ENCODE measurements around the gene CFH.
A peak's percentile ranks its signal among the peaks of the same experiment; 100 is the strongest.
"Not testable (repeated sequence)": the region's sequence is repeated elsewhere in the genome, so short reads cannot be mapped to it uniquely, and the experiment has no call there.

Gene CFH

DNA sequence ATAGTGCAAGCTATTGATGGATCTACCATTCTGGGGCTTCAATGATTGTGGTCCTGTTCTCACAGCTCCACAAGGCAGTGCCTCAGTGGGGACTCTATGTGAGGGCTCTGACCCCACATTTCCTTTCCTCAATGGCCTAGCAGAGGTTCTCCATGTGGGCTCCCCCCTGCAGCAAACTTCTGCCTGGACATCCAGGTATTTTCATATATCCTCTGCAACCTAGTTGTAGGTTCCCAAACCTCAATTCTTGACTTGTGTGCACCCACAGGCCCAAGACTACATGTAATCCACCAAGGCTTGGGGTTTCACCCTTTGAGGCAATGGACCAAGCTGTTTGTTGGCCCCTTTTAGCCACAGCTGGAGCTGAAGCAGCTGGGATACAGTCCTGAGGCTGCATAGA, 86.9 kb downstream of the CFH start:
- H2AFZ ChIP-seq (ENCODE audit: low read length, unreplicated experiment), result no peak overlapping the region
- peaks cover 34% of the 10 kb centered on the region for H3K36me3 ChIP-seq (ENCODE audit: insufficient read depth, low read length)
- no peaks in the 10 kb centered on the region for H3K79me2 ChIP-seq (ENCODE audit: control insufficient read depth, insufficient read depth, low read length, unreplicated experiment)
- H3K27me3 ChIP-seq (ENCODE audit: insufficient read depth, low read length), result no peaks in the 10 kb centered on the region
- H3K4me1 ChIP-seq (ENCODE audit: control insufficient read depth, insufficient read depth, low read length, unreplicated experiment), result no peaks in the 10 kb centered on the region
- H3K27ac ChIP-seq (ENCODE audit: low read depth, low read length), result no peak overlapping the region
- no peak overlapping the region for H3K4me3 ChIP-seq (ENCODE audit: low read depth, low read length)

- not testable (repeated sequence) for H3K27me3 ChIP-seq (ENCODE audit: insufficient read depth, low read length); H3K4me3 ChIP-seq (ENCODE audit: low read depth, low read length); H3K4me1 ChIP-seq (ENCODE audit: control insufficient read depth, insufficient read depth, low read length, unreplicated experiment); H3K79me2 ChIP-seq (ENCODE audit: control insufficient read depth, insufficient read depth, low read length, unreplicated experiment); H2AFZ ChIP-seq (ENCODE audit: low read length, unreplicated experiment); H3K27ac ChIP-seq (ENCODE audit: low read depth, low read length)
- peaks cover 20% of the 10 kb centered on the region for H3K36me3 ChIP-seq (ENCODE audit: insufficient read depth, low read length)
Measured at GRCh38 chr1:196743244-196743643, 91.4 kb downstream of the CFH start.

GRCh38 chr1:196765019-196765740, 113.3 kb downstream of the CFH start:
- H3K4me3 ChIP-seq (ENCODE audit: low read depth, low read length); H3K79me2 ChIP-seq (ENCODE audit: control insufficient read depth, insufficient read depth, low read length, unreplicated experiment); H2AFZ ChIP-seq (ENCODE audit: low read length, unreplicated experiment); H3K36me3 ChIP-seq (ENCODE audit: insufficient read depth, low read length); H3K4me1 ChIP-seq (ENCODE audit: control insufficient read depth, insufficient read depth, low read length, unreplicated experiment); H3K27ac ChIP-seq (ENCODE audit: low read depth, low read length); H3K27me3 ChIP-seq (ENCODE audit: insufficient read depth, low read length): not testable (repeated sequence)

GRCh38 chr1:196769823-196770222, 118.0 kb downstream of the CFH start:
- not testable (repeated sequence) for H3K27ac ChIP-seq (ENCODE audit: low read depth, low read length); H3K27me3 ChIP-seq (ENCODE audit: insufficient read depth, low read length); H3K79me2 ChIP-seq (ENCODE audit: control insufficient read depth, insufficient read depth, low read length, unreplicated experiment); H3K36me3 ChIP-seq (ENCODE audit: insufficient read depth, low read length); H2AFZ ChIP-seq (ENCODE audit: low read length, unreplicated experiment); H3K4me3 ChIP-seq (ENCODE audit: low read depth, low read length); H3K4me1 ChIP-seq (ENCODE audit: control insufficient read depth, insufficient read depth, low read length, unreplicated experiment)

- no peak overlapping the region for H2AFZ ChIP-seq (ENCODE audit: low read length, unreplicated experiment)
- H3K27ac ChIP-seq (ENCODE audit: low read depth, low read length), result no peak overlapping the region
- H3K27me3 ChIP-seq (ENCODE audit: insufficient read depth, low read length), result no peaks in the 10 kb centered on the region
- no peaks in the 10 kb centered on the region for H3K36me3 ChIP-seq (ENCODE audit: insufficient read depth, low read length)
- no peaks in the 10 kb centered on the region for H3K79me2 ChIP-seq (ENCODE audit: control insufficient read depth, insufficient read depth, low read length, unreplicated experiment)
- H3K4me3 ChIP-seq (ENCODE audit: low read depth, low read length), result no peak overlapping the region
- H3K4me1 ChIP-seq (ENCODE audit: control insufficient read depth, insufficient read depth, low read length, unreplicated experiment), result no peaks in the 10 kb centered on the region
Measured at GRCh38 chr1:196773713-196774112, 121.9 kb downstream of the CFH start.

GRCh38 chr1:196774175-196774574, 122.3 kb downstream of the CFH start:
- peak overlapping the region; percentile 7 for H2AFZ ChIP-seq (ENCODE audit: low read length, unreplicated experiment)
- no peak overlapping the region for H3K4me3 ChIP-seq (ENCODE audit: low read depth, low read length)
- H3K36me3 ChIP-seq (ENCODE audit: insufficient read depth, low read length), result no peaks in the 10 kb centered on the region
- no peaks in the 10 kb centered on the region for H3K79me2 ChIP-seq (ENCODE audit: control insufficient read depth, insufficient read depth, low read length, unreplicated experiment)
- H3K27me3 ChIP-seq (ENCODE audit: insufficient read depth, low read length), result no peaks in the 10 kb centered on the region
- no peak overlapping the region for H3K27ac ChIP-seq (ENCODE audit: low read depth, low read length)
- no peaks in the 10 kb centered on the region for H3K4me1 ChIP-seq (ENCODE audit: control insufficient read depth, insufficient read depth, low read length, unreplicated experiment)

DNA sequence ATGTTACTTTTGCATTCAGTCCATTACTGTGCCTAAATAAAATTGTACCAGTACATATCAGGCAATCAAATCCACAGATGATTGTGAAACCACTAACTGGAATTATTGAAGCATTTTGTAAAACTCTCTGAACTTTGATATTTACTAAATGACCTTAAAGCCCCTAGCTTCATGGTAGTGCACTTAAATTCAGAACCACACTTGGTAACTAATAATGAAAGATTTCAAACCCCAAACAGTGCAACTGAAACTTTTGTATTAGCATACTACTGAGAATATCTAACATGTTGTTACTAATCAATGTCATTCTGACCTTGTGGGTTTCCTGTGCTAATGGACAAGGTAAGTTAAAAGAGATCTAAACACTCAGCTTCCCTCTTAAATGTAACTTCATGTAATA, 122.8 kb downstream of the CFH start, which contains the start of gene CFHR3:
Gene CFHR3 (plus strand): TSS at position 238 of the 400 bp plus-strand sequence. CDS start 47 bp downstream, at position 285.
- Histone ChIP-seq H3K4me1 (ENCODE audit: control insufficient read depth, insufficient read depth, low read length, unreplicated experiment) (no peaks in the 10 kb centered on the region), H3K27ac (ENCODE audit: low read depth, low read length) (no peak within 1 kb of the TSS), H3K4me3 (ENCODE audit: low read depth, low read length) (no peak within 1 kb of the TSS), H3K36me3 (ENCODE audit: insufficient read depth, low read length) (no peaks in the 10 kb centered on the region), H3K27me3 (ENCODE audit: insufficient read depth, low read length) (no peaks in the 10 kb centered on the region), H2AFZ (ENCODE audit: low read length, unreplicated experiment) (peak within 1 kb of the TSS; percentile 7), H3K79me2 (ENCODE audit: control insufficient read depth, insufficient read depth, low read length, unreplicated experiment) (no peaks in the 10 kb centered on the region)

DNA sequence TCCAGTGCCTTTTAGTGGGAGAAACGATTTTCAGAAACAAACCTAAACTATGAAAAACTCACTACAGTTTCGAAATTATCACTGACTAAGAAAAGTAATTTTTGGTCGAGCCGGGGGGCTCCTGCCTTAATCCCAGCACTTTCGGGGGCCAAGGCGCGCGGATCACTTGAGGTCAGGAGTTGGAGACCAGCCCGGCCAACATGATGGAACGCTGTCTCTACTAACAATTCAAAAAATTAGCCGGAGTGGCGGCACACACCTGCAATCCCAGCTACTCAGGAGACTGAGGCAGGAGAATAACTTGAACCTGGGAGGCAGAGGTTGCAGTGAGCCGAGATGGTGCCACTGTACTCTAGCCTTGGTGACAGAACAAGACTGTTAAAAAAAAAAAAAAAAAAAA, 125.8 kb downstream of the CFH start:
- Histone ChIP-seq H3K4me1 (ENCODE audit: control insufficient read depth, insufficient read depth, low read length, unreplicated experiment) (no peaks in the 10 kb centered on the region), H3K27ac (ENCODE audit: low read depth, low read length) (no peak overlapping the region), H3K79me2 (ENCODE audit: control insufficient read depth, insufficient read depth, low read length, unreplicated experiment) (no peaks in the 10 kb centered on the region), H2AFZ (ENCODE audit: low read length, unreplicated experiment) (no peak overlapping the region), H3K4me3 (ENCODE audit: low read depth, low read length) (no peak overlapping the region), H3K36me3 (ENCODE audit: insufficient read depth, low read length) (no peaks in the 10 kb centered on the region), H3K27me3 (ENCODE audit: insufficient read depth, low read length) (no peaks in the 10 kb centered on the region)

DNA sequence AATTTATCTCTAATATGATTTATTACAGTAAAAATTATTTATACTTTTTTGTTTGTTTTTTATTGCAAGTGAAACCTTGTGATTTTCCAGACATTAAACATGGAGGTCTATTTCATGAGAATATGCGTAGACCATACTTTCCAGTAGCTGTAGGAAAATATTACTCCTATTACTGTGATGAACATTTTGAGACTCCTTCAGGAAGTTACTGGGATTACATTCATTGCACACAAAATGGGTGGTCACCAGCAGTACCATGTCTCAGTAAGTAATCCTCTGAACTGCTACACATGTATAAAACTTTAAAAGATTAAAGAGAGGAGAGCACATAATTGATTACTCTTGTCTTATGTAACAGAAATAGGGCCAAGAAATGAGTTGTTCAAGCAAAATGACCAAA, 127.2 kb downstream of the CFH start:
- Histone ChIP-seq H3K4me1 (ENCODE audit: control insufficient read depth, insufficient read depth, low read length, unreplicated experiment) (no peaks in the 10 kb centered on the region), H3K36me3 (ENCODE audit: insufficient read depth, low read length) (no peaks in the 10 kb centered on the region), H2AFZ (ENCODE audit: low read length, unreplicated experiment) (no peak overlapping the region), H3K27me3 (ENCODE audit: insufficient read depth, low read length) (no peaks in the 10 kb centered on the region), H3K27ac (ENCODE audit: low read depth, low read length) (no peak overlapping the region), H3K4me3 (ENCODE audit: low read depth, low read length) (no peak overlapping the region), H3K79me2 (ENCODE audit: control insufficient read depth, insufficient read depth, low read length, unreplicated experiment) (no peaks in the 10 kb centered on the region)

- H3K27me3 ChIP-seq (ENCODE audit: insufficient read depth, low read length); H3K4me1 ChIP-seq (ENCODE audit: control insufficient read depth, insufficient read depth, low read length, unreplicated experiment); H2AFZ ChIP-seq (ENCODE audit: low read length, unreplicated experiment): not testable (repeated sequence)
Measured at GRCh38 chr1:196791252-196791651, 139.4 kb downstream of the CFH start.

DNA sequence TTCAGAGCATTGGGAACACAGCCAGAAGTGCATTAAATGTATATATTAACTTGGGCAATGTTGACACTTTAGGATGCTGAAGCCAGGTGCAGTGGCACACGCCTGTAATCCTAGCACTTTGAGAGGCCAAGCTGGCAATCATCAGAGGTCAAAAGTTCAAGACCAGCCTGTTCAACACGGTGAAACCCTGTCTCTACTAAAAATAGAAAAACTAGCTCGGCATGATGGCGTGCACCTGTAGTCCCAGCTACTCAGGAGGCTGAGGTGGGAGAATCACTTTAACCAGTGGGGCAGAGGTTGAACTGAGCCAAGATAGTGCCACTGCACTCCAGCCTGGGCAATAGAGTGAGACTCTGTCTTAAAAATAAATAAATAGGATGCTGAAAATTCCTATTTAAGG, 142.3 kb downstream of the CFH start:
- not testable (repeated sequence) for H2AFZ ChIP-seq (ENCODE audit: low read length, unreplicated experiment); H3K36me3 ChIP-seq (ENCODE audit: insufficient read depth, low read length); H3K27me3 ChIP-seq (ENCODE audit: insufficient read depth, low read length); H3K4me1 ChIP-seq (ENCODE audit: control insufficient read depth, insufficient read depth, low read length, unreplicated experiment); H3K79me2 ChIP-seq (ENCODE audit: control insufficient read depth, insufficient read depth, low read length, unreplicated experiment); H3K4me3 ChIP-seq (ENCODE audit: low read depth, low read length); H3K27ac ChIP-seq (ENCODE audit: low read depth, low read length)

More at GRCh38 chr1:196791252-196791651, 139.4 kb downstream of the CFH start:
- H3K36me3 ChIP-seq (ENCODE audit: insufficient read depth, low read length); H3K27ac ChIP-seq (ENCODE audit: low read depth, low read length); H3K4me3 ChIP-seq (ENCODE audit: low read depth, low read length); H3K79me2 ChIP-seq (ENCODE audit: control insufficient read depth, insufficient read depth, low read length, unreplicated experiment): not testable (repeated sequence)

Measured in ACC112 (cell line).